Osteocyte (in vitro differentiated cells): ENCODE measurements around the gene KCTD10. TPM values are rescaled to one million over a fixed set of nuclear protein-coding genes. Genes with fewer than 3 reads are reported as not detected.

ENCODE experiments used
- DNase-seq: peaks from one replicate; pipeline ENCODE4 v3.0.0; 2021; ENCODE audit warnings: mixed read lengths; ENCODE audit not compliant: unreplicated experiment; ENCODE audit errors: extremely low spot score
- H3K27ac Mint-ChIP-seq: one replicate; pipeline ENCODE4 v1.8.0; 2021; ENCODE audit warnings: mild to moderate bottlenecking, mixed read lengths; ENCODE audit not compliant: unreplicated experiment
- H3K27me3 Mint-ChIP-seq: one replicate; pipeline ENCODE4 v1.8.0; 2021; ENCODE audit warnings: mixed read lengths; ENCODE audit not compliant: unreplicated experiment
- H3K36me3 Mint-ChIP-seq: one replicate; pipeline ENCODE4 v1.8.0; 2021; ENCODE audit warnings: mixed read lengths; ENCODE audit not compliant: unreplicated experiment
- H3K4me1 Mint-ChIP-seq: one replicate; pipeline ENCODE4 v1.8.0; 2021; ENCODE audit warnings: mixed read lengths; ENCODE audit not compliant: unreplicated experiment
- H3K4me3 Mint-ChIP-seq: one replicate; pipeline ENCODE4 v1.8.0; 2021; ENCODE audit warnings: mild to moderate bottlenecking, moderate library complexity, mixed read lengths; ENCODE audit not compliant: unreplicated experiment
- H3K9me3 Mint-ChIP-seq: one replicate; pipeline ENCODE4 v1.8.0; 2021; ENCODE audit warnings: mixed read lengths; ENCODE audit not compliant: unreplicated experiment
- CTCF ChIP-seq: fragments of 200-600 bp; sonication (generic); IDR thresholded peaks from 2 replicates; pipeline ENCODE4 v1.5.0; 2021; ENCODE audit warnings: antibody characterized with exemption, mild to moderate bottlenecking, moderate library complexity
- total RNA-seq: library from RNA; stranded (reverse); gene quantifications from 2 replicates; pipeline ENCODE4 v1.2.1, GENCODE V29; 2021

The KCTD10 gene
- total RNA-seq, 1 donor from 2014 or later, result 43.1 TPM

GRCh38 chr12:109459247-109459646, 17.9 kb downstream of the KCTD10 start:
- no peaks in the 10 kb centered on the region for H3K9me3 Mint-ChIP-seq
- peak overlapping the region; percentile 88 for H3K27ac Mint-ChIP-seq
- peak overlapping the region; percentile 11 for H3K4me3 Mint-ChIP-seq
- H3K4me1 Mint-ChIP-seq, result peaks cover 68% of the 10 kb centered on the region
- H3K36me3 Mint-ChIP-seq, result peaks cover 39% of the 10 kb centered on the region
- DNase-seq, result no peak
- no peaks in the 10 kb centered on the region for H3K27me3 Mint-ChIP-seq
- TF ChIP-seq CTCF, result no peak

- peaks cover 64% of the 10 kb centered on the region for H3K4me1 Mint-ChIP-seq
- peak overlapping the region; percentile 88 for H3K27ac Mint-ChIP-seq
- peak overlapping the region; percentile 2 for H3K4me3 Mint-ChIP-seq
- DNase-seq, result no peak
- peaks cover 44% of the 10 kb centered on the region for H3K36me3 Mint-ChIP-seq
- TF ChIP-seq CTCF, result no peak
- H3K9me3 Mint-ChIP-seq, result no peaks in the 10 kb centered on the region
- H3K27me3 Mint-ChIP-seq, result no peaks in the 10 kb centered on the region
These were observed 18.3 kb downstream of the KCTD10 start for GRCh38 chr12:109458771-109459208.

GRCh38 chr12:109458086-109458485, 19.0 kb downstream of the KCTD10 start:
- Mint-ChIP-seq H3K9me3 (no peaks in the 10 kb centered on the region), H3K4me3 (peak overlapping the region; percentile 28), H3K27ac (peak overlapping the region; percentile 88)

GRCh38 chr12:109455706-109456105, 21.4 kb downstream of the KCTD10 start:
- no peaks in the 10 kb centered on the region for H3K27me3 Mint-ChIP-seq
- no peak overlapping the region for H3K27ac Mint-ChIP-seq
- no peak for DNase-seq
- H3K4me1 Mint-ChIP-seq, result peaks cover 36% of the 10 kb centered on the region
- H3K9me3 Mint-ChIP-seq, result no peaks in the 10 kb centered on the region
- no peak for TF ChIP-seq CTCF
- peaks cover 51% of the 10 kb centered on the region for H3K36me3 Mint-ChIP-seq
- no peak overlapping the region for H3K4me3 Mint-ChIP-seq

More at GRCh38 chr12:109458086-109458485, 19.0 kb downstream of the KCTD10 start:
- DNase-seq, result no peak
- H3K27me3 Mint-ChIP-seq, result no peaks in the 10 kb centered on the region
- peaks cover 48% of the 10 kb centered on the region for H3K36me3 Mint-ChIP-seq
- TF ChIP-seq CTCF, result no peak
- H3K4me1 Mint-ChIP-seq, result peaks cover 56% of the 10 kb centered on the region

- H3K36me3 Mint-ChIP-seq, result peaks cover 44% of the 10 kb centered on the region
- no peak for TF ChIP-seq CTCF
- no peak overlapping the region for H3K27ac Mint-ChIP-seq
- H3K27me3 Mint-ChIP-seq, result no peaks in the 10 kb centered on the region
- no peak for DNase-seq
- H3K9me3 Mint-ChIP-seq, result no peaks in the 10 kb centered on the region
- peaks cover 8% of the 10 kb centered on the region for H3K4me1 Mint-ChIP-seq
- H3K4me3 Mint-ChIP-seq, result no peak overlapping the region
These were observed 24.6 kb downstream of the KCTD10 start for GRCh38 chr12:109452489-109452888.
